ENCODE results near the gene VDAC1.

The VDAC1 gene

DNA sequence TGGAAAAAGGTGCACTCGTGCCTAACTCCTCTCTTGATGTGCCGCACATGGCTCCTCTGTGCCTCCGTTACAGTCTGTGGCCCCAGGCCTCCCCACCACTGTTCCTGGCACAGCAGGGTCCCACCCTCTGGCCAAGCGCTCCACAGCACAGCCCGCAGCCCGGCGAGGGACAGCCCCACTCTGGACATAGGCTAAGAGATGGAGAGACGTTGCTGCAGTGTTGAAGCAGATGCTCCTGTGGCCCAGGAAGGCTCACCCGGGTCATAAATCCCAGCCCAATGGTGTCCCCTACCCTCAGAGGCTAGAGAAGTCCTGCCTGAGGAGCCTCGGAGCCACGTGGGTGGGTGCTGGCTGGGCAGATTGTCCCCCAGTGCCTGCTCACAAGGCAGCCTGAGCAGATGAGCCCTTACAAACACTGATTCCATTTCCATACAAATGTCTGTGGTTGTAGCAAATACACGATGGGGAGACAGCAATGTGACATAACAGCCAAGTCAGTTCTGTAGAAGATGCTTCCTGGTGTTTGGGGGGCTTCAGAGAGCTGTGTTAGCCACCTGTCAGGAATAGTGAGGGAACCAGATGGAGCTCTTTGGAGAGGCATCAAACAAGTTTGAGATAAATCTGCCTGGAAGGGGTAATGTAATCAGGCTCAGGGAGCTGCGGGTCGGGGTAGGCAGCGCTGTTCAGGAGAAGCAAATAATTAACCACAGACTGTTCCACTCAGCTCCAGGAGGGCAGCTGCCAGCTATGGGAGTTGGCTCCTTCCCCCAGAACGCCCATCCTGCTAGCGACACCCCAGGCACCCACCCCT, 78.1 kb downstream of the VDAC1 start:
- no peak for DNase-seq (ENCODE audit: low read depth)

- DNase-seq (ENCODE audit: low read depth): no peak
Observed at GRCh38 chr5:133925866-133926488, 78.8 kb downstream of the VDAC1 start.

DNA sequence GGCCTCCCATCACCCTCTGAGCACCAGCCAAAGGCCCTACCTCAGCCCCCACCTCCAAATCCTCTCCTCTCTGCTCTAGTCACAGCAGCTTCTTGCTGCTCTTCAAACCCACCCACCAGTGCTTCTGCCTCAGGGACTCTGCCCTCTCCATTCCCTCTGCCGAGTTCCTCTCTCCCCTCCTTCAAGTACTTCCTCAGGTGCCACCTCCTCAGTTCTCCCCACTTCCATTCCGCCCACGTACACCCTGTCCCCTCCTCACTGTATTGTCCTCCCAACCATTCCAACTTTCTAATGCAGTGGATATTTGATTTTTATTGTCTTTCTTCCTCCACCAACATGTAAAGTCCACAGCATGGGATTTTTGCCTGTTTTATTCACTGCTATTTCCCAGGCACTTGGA, 79.5 kb downstream of the VDAC1 start:
- no peak for DNase-seq (ENCODE audit: low read depth)

DNA sequence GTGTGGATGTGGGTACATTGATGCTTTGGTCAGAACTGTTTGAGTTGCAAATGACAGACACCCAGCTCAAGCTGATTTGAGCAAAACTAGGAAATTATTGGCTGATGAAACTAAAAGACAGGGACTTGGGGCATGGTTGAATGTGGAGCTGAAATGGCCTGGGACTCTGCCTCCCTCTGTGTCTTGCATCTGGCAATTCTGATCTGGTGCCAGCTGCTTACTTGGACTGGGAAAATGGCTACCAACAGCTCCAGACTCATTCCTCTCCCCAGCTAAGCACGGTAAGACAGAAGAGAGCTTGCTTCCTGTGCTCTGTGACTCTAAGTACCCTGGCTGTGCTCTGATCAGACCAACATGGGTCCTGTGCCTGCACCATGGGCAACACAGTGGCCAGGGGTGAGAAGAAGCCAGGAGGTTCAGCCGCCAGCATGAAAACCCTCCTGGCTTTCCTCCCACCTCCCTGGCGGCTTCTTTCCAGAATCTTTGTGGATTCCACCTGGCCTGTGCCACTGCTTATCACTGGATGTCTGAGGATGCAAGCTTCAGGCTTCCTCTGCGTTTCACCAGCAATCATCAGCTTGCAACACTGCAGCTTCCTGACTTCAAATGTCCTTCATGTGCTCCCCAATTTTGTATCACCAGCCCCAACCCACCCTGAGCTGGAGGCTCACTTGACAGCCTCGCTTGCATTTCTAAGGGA, 80.4 kb downstream of the VDAC1 start:
- DNase-seq (ENCODE audit: low read depth): no peak

- DNase-seq (ENCODE audit: low read depth): no peak
Observed at GRCh38 chr5:133921979-133922378, 82.8 kb downstream of the VDAC1 start.
